ENCODE results near the gene ORC1.

Gene ORC1

DNA sequence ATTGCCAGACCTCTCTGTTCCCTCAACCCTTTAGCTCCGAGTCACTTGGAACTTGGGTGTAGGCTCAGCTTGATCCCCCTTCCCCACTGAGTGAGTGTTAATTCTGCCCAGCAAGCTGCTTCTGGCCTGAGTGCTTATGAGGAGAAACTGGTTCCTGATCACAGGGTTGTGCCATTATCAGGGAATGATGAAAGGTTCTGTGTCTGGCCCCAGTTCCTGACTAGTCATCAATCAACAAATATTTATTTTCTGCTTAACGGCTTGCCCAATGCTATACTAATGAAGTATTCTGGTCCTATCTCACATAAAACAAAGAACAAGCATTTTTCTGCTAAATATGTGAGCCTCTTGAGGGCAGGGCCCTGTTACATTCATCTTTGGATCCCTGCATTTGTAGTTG lies 59.0 kb downstream of the ORC1 start:
- Histone ChIP-seq H3K27me3 (ENCODE audit: control insufficient read depth, insufficient read depth, low read length) (no peaks in the 10 kb centered on the region), H3K9me3 (ENCODE audit: control insufficient read depth, insufficient read depth, low read length) (no peaks in the 10 kb centered on the region), H3K27ac (ENCODE audit: low read depth, low read length) (no peak overlapping the region), H3K36me3 (ENCODE audit: control insufficient read depth, insufficient read depth, low read length) (peaks cover 5% of the 10 kb centered on the region; the same call in 1 of the 2 replicates), H3K9ac (ENCODE audit: low read depth, low read length) (no peak overlapping the region), H3K4me1 (ENCODE audit: control insufficient read depth, insufficient read depth, low read length) (0 out of 2 replicates have a peak, but pooled peaks cover 2% of the 10 kb centered on the region), H3K4me3 (ENCODE audit: low read depth, low read length) (no peak overlapping the region)

DNA sequence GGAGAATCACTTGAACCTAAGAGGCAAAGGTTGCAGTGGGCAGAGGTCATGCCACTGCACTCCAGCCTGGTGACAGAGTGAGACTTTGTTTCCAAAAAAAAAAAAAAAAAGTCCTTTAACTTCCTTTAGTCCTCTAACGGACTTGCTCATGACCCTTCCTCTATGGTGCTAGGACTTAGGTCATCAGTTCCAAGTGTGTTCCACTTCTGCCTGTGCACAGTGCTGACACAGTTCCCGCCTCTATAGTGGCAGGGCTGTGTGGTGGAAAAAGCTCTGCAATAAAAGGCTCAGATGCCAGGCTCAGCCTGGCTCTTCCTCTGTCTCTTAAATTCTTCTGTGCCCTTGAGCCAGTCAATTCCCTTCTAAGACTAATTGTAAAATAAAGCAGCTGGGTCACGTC lies 60.2 kb downstream of the ORC1 start:
- no peaks in the 10 kb centered on the region for H3K27me3 ChIP-seq (ENCODE audit: control insufficient read depth, insufficient read depth, low read length)
- no peak overlapping the region for H3K27ac ChIP-seq (ENCODE audit: low read depth, low read length)
- H3K36me3 ChIP-seq (ENCODE audit: control insufficient read depth, insufficient read depth, low read length): peaks cover 12% of the 10 kb centered on the region; the same call in 1 of the 2 replicates

DNA sequence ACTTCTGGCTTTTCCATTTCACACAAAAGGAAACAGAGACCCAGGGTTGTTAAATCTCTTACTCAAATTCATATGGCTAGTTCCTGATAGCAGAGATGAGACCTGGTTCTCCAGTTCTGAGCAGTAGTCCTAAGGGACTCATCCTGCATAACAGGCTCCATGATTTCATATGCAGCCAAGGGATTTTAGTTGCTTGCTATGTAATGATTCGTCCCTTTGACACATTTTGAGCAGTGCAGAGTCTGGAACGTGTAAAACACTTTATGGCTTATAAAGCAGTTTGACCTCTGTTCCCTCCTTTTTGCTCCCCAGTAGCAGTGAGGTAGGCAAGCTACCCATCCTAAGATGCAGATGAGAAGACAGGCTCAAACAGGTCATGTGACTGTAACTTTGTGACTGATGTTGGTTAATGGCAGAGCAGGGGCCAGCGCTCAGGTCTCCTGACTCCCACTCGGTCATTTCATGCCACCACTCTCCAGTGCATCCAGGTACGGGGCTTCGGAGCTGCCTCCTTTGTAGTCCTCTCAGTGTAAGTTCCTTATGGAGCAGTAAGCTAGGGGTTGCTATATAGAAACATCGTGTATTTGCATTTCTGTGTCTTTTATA lies 62.5 kb downstream of the ORC1 start:
- no peaks in the 10 kb centered on the region for H3K4me1 ChIP-seq (ENCODE audit: control insufficient read depth, insufficient read depth, low read length)
- H3K27ac ChIP-seq (ENCODE audit: low read depth, low read length): no peak overlapping the region
- no peaks in the 10 kb centered on the region for H3K9me3 ChIP-seq (ENCODE audit: control insufficient read depth, insufficient read depth, low read length)
- no peaks in the 10 kb centered on the region for H3K27me3 ChIP-seq (ENCODE audit: control insufficient read depth, insufficient read depth, low read length)
- H3K9ac ChIP-seq (ENCODE audit: low read depth, low read length): no peak overlapping the region
- H3K4me3 ChIP-seq (ENCODE audit: low read depth, low read length): no peak overlapping the region
- peaks cover 12% of the 10 kb centered on the region; the same call in 1 of the 2 replicates for H3K36me3 ChIP-seq (ENCODE audit: control insufficient read depth, insufficient read depth, low read length)

More for the DNA sequence above, 60.2 kb downstream of the ORC1 start:
- Histone ChIP-seq H3K4me3 (ENCODE audit: low read depth, low read length) (no peak overlapping the region), H3K9me3 (ENCODE audit: control insufficient read depth, insufficient read depth, low read length) (no peaks in the 10 kb centered on the region), H3K4me1 (ENCODE audit: control insufficient read depth, insufficient read depth, low read length) (0 out of 2 replicates have a peak, but pooled peaks cover 2% of the 10 kb centered on the region), H3K9ac (ENCODE audit: low read depth, low read length) (no peak overlapping the region)

DNA sequence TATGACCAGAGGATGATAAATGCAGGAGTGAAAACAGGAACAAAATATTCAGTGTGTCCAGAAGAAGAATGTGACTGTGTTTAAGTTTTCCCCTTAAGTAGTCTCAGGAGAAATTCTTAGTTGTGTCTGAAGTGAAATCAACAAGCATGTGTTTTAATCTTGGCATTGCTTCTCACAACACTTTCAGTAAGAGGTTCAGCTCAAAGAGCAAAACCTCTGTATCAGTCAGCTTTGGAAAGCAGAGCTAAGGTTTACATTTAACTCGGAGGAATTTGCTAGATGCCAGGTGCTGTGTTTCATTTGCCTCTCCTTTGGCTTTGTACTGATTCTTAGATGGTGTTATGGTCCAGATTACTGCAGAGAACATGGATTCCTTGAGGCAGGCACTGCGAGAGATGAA lies 66.8 kb downstream of the ORC1 start:
- Histone ChIP-seq H3K27me3 (ENCODE audit: control insufficient read depth, insufficient read depth, low read length) (no peaks in the 10 kb centered on the region), H3K36me3 (ENCODE audit: control insufficient read depth, insufficient read depth, low read length) (peaks cover 20% of the 10 kb centered on the region), H3K9me3 (ENCODE audit: control insufficient read depth, insufficient read depth, low read length) (no peaks in the 10 kb centered on the region), H3K27ac (ENCODE audit: low read depth, low read length) (no peak overlapping the region), H3K4me1 (ENCODE audit: control insufficient read depth, insufficient read depth, low read length) (no peaks in the 10 kb centered on the region), H3K4me3 (ENCODE audit: low read depth, low read length) (no peak overlapping the region), H3K9ac (ENCODE audit: low read depth, low read length) (no peak overlapping the region)

DNA sequence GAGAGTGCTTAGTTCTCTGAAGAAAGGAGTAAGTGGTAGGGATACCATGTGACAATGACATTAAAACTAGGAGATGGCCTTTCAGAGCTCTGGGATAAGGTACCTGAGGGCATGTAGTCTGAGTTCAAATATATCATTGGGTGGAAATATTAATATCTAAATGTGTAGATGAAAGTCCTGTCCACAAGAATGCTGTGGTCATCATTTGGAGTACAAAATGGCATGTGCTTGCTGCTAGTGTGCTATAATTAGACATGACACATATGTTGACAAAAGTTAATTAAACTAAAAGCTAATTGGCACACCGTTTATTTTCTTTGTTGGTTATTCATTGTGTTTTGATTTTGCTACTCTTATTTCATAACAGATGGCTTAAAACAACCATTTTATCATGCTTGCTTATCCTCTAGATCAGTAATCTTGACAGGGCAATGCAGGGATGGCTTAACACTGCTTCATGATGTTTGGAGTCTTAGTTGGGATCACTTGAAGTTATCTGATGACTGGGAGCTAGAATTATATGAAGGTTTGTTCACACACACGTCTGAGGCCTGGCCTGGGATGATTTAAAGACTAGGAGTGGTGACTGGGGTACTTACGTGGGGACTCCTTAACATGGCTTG lies 69.2 kb downstream of the ORC1 start:
- Histone ChIP-seq H3K27me3 (ENCODE audit: control insufficient read depth, insufficient read depth, low read length) (no peaks in the 10 kb centered on the region), H3K36me3 (ENCODE audit: control insufficient read depth, insufficient read depth, low read length) (peaks cover 19% of the 10 kb centered on the region), H3K27ac (ENCODE audit: low read depth, low read length) (no peak overlapping the region)

DNA sequence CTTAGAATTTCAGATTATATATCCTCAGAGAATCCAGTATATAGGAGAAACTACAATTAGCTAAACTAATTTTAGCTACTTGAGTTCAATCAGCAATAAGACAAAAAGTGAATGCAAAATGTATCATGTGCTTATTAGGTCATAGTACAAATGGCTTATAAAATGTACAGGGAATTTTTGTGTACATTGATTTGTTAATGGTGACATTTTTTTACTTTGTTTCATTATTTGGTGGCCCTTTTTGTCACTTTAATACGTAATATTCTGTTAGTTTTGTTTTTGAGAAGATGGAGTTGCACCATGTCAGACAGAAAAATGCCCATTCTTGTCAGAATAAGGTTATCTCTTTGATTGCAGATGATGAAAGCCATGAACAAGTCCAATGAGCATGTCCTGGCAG lies 71.8 kb downstream of the ORC1 start:
- H3K9ac ChIP-seq (ENCODE audit: low read depth, low read length): no peak overlapping the region

More for the DNA sequence above, 69.2 kb downstream of the ORC1 start:
- no peak overlapping the region for H3K4me3 ChIP-seq (ENCODE audit: low read depth, low read length)
- no peaks in the 10 kb centered on the region for H3K4me1 ChIP-seq (ENCODE audit: control insufficient read depth, insufficient read depth, low read length)
- H3K9ac ChIP-seq (ENCODE audit: low read depth, low read length): no peak overlapping the region
- no peaks in the 10 kb centered on the region for H3K9me3 ChIP-seq (ENCODE audit: control insufficient read depth, insufficient read depth, low read length)

DNA sequence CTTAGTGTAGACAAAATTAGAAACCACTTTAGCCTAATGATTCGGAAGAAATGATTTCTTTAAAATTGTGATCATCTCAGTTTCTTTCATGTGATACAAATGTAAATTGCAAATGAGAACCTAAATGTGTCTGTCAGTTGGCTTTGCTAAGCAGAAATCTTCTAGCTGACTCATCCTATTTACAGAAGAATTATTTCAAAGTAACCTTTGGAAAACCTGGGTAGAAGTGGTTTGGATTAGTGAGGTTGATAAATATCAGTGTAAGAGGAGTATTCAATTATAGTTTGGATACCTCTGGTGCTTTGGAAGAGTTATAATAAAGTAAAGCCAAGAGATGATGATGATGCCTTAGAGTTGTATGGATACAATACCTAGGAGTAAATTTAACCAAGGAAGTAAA lies 75.6 kb downstream of the ORC1 start:
- no peaks in the 10 kb centered on the region for H3K27me3 ChIP-seq (ENCODE audit: control insufficient read depth, insufficient read depth, low read length)
- H3K9ac ChIP-seq (ENCODE audit: low read depth, low read length): no peak overlapping the region

More for the DNA sequence above, 71.8 kb downstream of the ORC1 start:
- Histone ChIP-seq H3K36me3 (ENCODE audit: control insufficient read depth, insufficient read depth, low read length) (peaks cover 13% of the 10 kb centered on the region), H3K4me1 (ENCODE audit: control insufficient read depth, insufficient read depth, low read length) (no peaks in the 10 kb centered on the region), H3K9me3 (ENCODE audit: control insufficient read depth, insufficient read depth, low read length) (no peaks in the 10 kb centered on the region), H3K4me3 (ENCODE audit: low read depth, low read length) (no peak overlapping the region), H3K27me3 (ENCODE audit: control insufficient read depth, insufficient read depth, low read length) (no peaks in the 10 kb centered on the region), H3K27ac (ENCODE audit: low read depth, low read length) (no peak overlapping the region)

DNA sequence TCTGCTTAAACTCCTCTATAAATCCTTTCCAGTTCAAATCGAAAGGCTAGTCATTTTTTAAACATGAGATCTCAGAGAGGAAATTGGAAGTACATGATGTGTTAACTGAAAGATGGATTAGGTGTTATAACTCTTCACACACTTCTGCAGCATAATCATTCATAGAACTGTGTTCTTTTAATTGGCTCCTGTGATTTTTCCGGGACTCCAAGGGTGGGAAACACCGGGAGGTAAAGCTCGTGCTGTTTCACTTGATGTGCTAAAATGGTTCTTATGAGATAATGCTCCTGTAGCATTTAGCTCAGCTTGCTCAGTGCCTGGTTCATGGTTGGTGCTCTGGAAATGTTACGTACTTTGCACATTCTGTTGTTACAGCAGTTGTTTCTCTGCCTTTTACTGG lies 78.4 kb downstream of the ORC1 start:
- no peak overlapping the region for H3K4me3 ChIP-seq (ENCODE audit: low read depth, low read length)

More for the DNA sequence above, 75.6 kb downstream of the ORC1 start:
- H3K4me1 ChIP-seq (ENCODE audit: control insufficient read depth, insufficient read depth, low read length): peaks cover 7% of the 10 kb centered on the region
- H3K4me3 ChIP-seq (ENCODE audit: low read depth, low read length): no peak overlapping the region
- H3K27ac ChIP-seq (ENCODE audit: low read depth, low read length): peak overlapping the region; percentile 33
- H3K36me3 ChIP-seq (ENCODE audit: control insufficient read depth, insufficient read depth, low read length): no peaks in the 10 kb centered on the region
- H3K9me3 ChIP-seq (ENCODE audit: control insufficient read depth, insufficient read depth, low read length): no peaks in the 10 kb centered on the region

DNA sequence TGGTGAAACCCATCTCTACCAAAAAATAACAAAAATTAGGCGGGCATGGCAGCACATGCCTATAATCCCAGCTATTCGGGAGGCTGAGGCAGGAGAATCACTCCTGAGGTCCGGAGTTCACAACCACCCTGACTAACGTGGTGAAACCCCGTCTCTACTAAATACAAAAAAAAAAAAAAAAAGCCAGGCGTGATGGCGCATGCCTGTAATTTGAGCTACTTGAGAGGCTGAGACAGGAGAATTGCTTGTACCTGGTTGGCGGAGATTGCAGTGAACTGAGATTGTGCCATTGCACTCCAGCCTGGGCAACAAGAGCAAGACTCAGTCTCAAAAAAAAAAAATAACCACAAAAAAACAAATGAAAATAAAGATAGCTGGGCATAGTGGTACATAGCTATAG lies 80.5 kb downstream of the ORC1 start:
- H3K27ac ChIP-seq (ENCODE audit: low read depth, low read length): no peak overlapping the region
- no peaks in the 10 kb centered on the region for H3K27me3 ChIP-seq (ENCODE audit: control insufficient read depth, insufficient read depth, low read length)
- no peak overlapping the region for H3K4me3 ChIP-seq (ENCODE audit: low read depth, low read length)
- no peaks in the 10 kb centered on the region for H3K36me3 ChIP-seq (ENCODE audit: control insufficient read depth, insufficient read depth, low read length)
- no peaks in the 10 kb centered on the region for H3K9me3 ChIP-seq (ENCODE audit: control insufficient read depth, insufficient read depth, low read length)
- H3K4me1 ChIP-seq (ENCODE audit: control insufficient read depth, insufficient read depth, low read length): peaks cover 7% of the 10 kb centered on the region
- no peak overlapping the region for H3K9ac ChIP-seq (ENCODE audit: low read depth, low read length)

More for the DNA sequence above, 78.4 kb downstream of the ORC1 start:
- H3K27me3 ChIP-seq (ENCODE audit: control insufficient read depth, insufficient read depth, low read length): no peaks in the 10 kb centered on the region
- H3K4me1 ChIP-seq (ENCODE audit: control insufficient read depth, insufficient read depth, low read length): peaks cover 7% of the 10 kb centered on the region
- H3K36me3 ChIP-seq (ENCODE audit: control insufficient read depth, insufficient read depth, low read length): no peaks in the 10 kb centered on the region
- no peak overlapping the region for H3K9ac ChIP-seq (ENCODE audit: low read depth, low read length)
- no peaks in the 10 kb centered on the region for H3K9me3 ChIP-seq (ENCODE audit: control insufficient read depth, insufficient read depth, low read length)
- H3K27ac ChIP-seq (ENCODE audit: low read depth, low read length): peak overlapping the region; percentile 21
